Activated T-cell treated with anti-CD3 and anti-CD28 coated beads for 24 hours (primary cell): Measurements from ENCODE around the gene CRYGS.
"Not testable (repeated sequence)": the region's sequence is repeated elsewhere in the genome, so short reads cannot be mapped to it uniquely, and the experiment has no call there.

Experiments used
- DNase-seq: peaks from one replicate; pipeline ENCODE4 v3.0.0-alpha.2; 2020; ENCODE audit warnings: low read depth

CRYGS gene

DNA sequence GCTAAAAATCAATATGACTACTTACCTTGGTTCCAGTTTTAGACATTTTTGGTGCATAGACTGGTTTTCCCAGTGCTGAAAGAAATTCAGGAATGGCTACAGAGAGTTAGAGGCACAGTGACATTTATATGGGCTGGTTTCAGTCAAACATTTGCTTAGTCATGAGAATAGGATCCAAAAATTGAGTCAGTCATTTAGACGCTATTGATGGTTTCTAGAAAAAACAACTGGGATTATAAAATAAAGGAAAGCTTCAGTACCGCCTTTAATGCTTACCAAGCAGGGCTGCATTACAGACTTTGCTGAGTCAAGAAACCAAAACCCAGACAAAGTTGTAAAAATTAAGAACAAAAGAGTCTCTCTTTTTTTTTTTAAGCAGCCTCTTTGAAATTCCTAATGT is at the start of gene CRYGS:
Gene CRYGS (minus strand): TSS at position 100 of the 400 bp plus-strand sequence. CDS start 54 bp downstream, at position 46.
- DNase-seq: no peak

DNA sequence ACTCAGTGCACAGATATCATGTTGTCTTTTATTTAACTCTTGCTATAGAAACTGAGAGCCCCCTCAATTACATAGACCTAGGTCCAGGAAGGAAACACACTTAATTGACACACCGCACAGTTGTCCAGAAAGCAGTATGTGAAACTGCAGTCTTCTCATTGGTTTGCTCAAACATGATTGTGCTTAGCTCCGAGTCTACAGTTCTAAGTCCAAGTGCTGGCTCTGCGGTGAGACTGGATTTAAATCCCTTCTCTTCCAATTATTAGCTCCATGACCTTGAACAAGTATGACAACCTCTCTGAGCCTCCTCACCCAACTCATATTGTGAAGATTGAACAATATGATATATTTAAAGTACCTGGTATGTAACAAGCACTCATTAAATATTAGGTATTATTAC is 49.7 kb upstream of the CRYGS start:
- DNase-seq: no peak

- DNase-seq: no peak
These were observed 48.5 kb upstream of the CRYGS start for GRCh38 chr3:186592682-186593081.

GRCh38 chr3:186590580-186591295 is 46.6 kb upstream of the CRYGS start:
- no peak for DNase-seq

- DNase-seq: no peak
These were observed 45.8 kb upstream of the CRYGS start for GRCh38 chr3:186589856-186590579.

DNA sequence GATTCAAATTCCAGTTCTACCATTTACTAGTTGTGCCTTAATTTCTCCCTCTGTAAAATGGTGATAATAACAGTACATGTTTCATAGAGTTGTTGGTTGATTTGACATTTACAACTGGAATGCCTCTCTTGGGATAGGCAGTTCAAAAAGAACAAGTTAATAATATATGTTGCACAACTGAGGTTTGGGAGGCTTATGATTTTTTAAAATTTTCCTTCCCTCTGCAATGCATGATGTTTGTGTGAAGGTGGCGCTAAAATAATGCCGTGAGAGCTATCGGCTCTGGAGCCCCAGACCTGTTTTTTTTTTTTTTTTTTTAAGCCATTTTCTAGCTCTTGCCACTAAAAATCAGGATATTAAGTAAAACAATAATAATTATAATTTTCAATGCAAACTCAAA is 44.9 kb upstream of the CRYGS start:
- no peak for DNase-seq

GRCh38 chr3:186588632-186589031 is 44.5 kb upstream of the CRYGS start:
- no peak for DNase-seq

- no peak for DNase-seq
These were observed 43.0 kb upstream of the CRYGS start for GRCh38 chr3:186587183-186587582.

DNA sequence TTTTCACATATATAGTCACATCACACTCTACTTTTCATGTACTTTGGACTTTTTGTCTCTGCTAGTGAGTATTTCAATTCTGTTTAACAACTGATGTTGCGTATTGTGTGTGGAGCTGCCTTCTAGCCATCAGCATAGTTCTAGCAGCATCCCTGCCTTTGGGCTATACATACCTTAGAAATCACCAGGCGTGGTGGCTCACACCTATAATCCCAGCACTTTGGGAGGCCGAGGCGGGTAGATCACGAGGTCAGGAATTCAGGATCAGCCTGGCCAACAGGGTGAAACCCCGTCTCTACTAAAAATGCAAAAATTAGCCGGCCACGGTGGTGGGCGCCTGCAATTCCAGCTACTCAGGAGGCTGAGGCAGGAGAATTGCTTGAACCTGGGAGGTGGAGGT is 42.1 kb upstream of the CRYGS start:
- DNase-seq: not testable (repeated sequence)

DNA sequence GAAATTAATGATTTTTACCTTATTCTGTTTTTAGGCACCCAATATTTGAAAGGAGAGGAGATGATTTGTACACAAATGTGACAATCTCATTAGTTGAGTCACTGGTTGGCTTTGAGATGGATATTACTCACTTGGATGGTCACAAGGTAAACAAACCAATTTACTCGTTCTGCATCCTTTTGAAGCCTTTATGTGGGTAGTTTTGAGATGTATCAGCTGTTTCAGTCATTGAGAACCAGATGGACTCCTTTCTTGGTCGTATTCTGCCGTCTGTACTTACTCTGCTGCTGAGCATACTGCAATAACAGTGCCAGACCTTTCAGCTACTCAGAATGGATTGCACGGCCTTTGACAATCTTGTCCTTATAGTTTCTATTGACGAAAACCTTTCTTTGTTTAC is 39.7 kb upstream of the CRYGS start:
- DNase-seq: no peak

DNA sequence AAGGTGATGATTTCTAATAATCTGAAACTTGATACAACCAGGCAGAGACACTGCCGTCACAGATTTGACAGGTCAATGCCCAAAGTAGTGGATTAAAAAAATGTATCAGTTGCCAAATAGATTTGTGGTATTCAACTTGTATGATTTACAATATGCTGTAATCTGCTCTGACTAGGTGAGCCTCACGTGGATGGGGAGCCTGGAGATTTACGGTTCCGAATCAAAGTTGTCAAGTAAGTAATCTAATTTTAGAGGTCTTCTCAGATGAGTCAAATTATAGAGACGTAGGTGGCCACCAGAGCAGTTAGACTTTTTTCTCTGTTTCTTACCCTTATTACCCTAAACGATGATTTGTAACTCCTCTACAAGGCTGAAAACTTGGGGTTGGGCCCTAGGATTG is 38.4 kb upstream of the CRYGS start:
- no peak for DNase-seq

- DNase-seq: no peak
These were observed 36.6 kb upstream of the CRYGS start for GRCh38 chr3:186580785-186581184.

- DNase-seq: no peak
These were observed 33.3 kb upstream of the CRYGS start for GRCh38 chr3:186577521-186577920.

- DNase-seq: no peak
These were observed 27.4 kb upstream of the CRYGS start for GRCh38 chr3:186571644-186572013.

DNA sequence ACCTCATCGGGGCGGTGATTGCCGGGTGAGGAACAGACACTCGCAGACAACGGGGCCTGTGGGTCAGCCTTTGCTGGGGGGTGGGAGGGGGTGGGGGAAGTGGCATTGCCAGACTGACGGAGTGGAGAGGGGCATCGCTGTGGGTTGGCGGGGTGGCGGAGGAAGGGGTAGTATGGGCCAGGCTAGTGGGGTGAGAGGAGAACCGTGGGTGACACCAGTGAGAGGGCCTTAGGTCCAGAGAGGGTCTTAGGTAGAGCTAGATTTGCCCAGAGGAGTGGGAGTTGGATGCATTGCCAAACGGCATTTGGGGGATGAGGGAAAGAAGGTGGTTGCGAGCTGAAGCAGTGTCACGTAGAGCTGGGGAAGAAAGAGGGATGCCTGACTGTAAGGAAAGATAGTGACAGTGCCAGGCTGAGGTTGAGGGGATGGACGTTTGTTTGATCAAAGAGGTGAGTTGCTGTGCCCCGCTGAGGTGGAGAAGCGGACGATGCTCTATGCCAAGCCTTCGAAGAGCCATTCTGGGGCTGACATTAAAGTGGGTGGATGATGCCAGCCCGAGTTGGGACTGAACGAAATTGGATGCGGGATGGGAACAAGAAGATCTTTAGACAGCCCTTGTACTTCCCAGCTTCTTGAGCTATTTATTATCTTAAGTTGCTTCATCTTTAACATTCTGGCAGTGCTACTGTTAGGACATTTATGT is 26.9 kb upstream of the CRYGS start:
- DNase-seq: no peak

GRCh38 chr3:186570096-186570940 is 26.1 kb upstream of the CRYGS start, which contains the start of gene DNAJB11:
DNAJB11 (plus strand) TSS chr3:186570720; CDS start chr3:186570898, 178 bp downstream.
- peak; percentile 98 for DNase-seq

GRCh38 chr3:186569779-186570095 is 25.6 kb upstream of the CRYGS start:
- no peak for DNase-seq

GRCh38 chr3:186569361-186569760 is 25.2 kb upstream of the CRYGS start:
- not testable (repeated sequence) for DNase-seq

GRCh38 chr3:186567072-186567921 is 23.1 kb upstream of the CRYGS start, which contains the start of gene TBCCD1:
TBCCD1 (minus strand) TSS chr3:186567339; CDS start chr3:186564329, 3,010 bp downstream.
- peak; percentile 95 for DNase-seq

- DNase-seq: no peak
These were observed 22.5 kb upstream of the CRYGS start for GRCh38 chr3:186566772-186567071.

DNA sequence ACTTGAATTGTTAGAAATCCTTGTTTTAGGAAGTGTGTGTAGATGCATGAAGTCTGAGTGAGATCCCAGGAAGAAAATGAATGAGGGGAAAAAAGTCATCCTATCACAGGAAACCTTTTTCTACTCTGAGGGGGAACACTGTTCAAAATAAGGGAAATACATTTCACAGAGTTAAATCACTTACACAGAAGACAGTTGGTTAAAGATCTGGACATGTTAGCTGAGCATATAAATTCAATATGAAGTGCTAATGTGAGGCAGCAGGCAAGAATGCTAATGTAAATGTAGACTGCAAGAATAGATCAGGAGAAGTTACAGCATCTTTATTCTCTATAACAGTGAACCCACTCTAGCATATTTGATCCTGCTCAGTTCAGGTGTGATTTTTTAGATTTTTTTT is 20.4 kb upstream of the CRYGS start:
- no peak for DNase-seq
